SK-N-SH (cell line): Measurements from ENCODE around the gene CD59. TPM values are rescaled to one million over a fixed set of nuclear protein-coding genes. Genes with fewer than 3 reads are reported as not detected.

Experiments
- CTCF ChIA-PET: fragments of 300-600, 350-600 bp; formaldehyde crosslinking; extraction: SDS; loops from one replicate; lab custom pipeline; 2021; lab: Yijun Ruan, JAX
- POLR2A ChIA-PET: fragments of 350-600 bp; sonication (Branson Sonifier 250); formaldehyde crosslinking; extraction: SDS; loops from one replicate; lab custom pipeline; 2020; ENCODE audit warnings: antibody characterized with exemption, inconsistent platforms; lab: Yijun Ruan, JAX
- DNase-seq: peaks from one replicate; pipeline ENCODE4 v3.0.0; 2012
- H2AFZ ChIP-seq: fragments of 200-600 bp; sonication (generic); 2 replicates; pipeline ENCODE4 v1.8.1; 2016; ENCODE audit warnings: antibody characterized with exemption, mild to moderate bottlenecking, low read depth
- H3F3A ChIP-seq: fragments of 200-600 bp; sonication (generic); replicated peaks from 2 replicates; pipeline ENCODE3; 2016; ENCODE audit warnings: antibody characterized with exemption, mild to moderate bottlenecking; ENCODE audit not compliant: insufficient read depth
- H3K27ac ChIP-seq, 2 experiments: fragments of 200-500 bp in 1 of 2; fragments of 200-600 bp in 1 of 2; sonication (Bioruptor generic) in 1 of 2; sonication (generic), shearing (Covaris generic) in 1 of 2; 2 replicates each; pipeline versions ENCODE4 v1.5.1 to v1.6.1; 2014 to 2016; ENCODE audit warnings: low read depth in 2 of 2, inconsistent platforms in 1 of 2, low read length in 1 of 2, mild to moderate bottlenecking in 1 of 2, mixed read lengths in 1 of 2
- H3K27me3 ChIP-seq: fragments of 200-600 bp; sonication (generic), shearing (Covaris generic); 2 replicates; pipeline ENCODE4 v1.6.1; 2016; ENCODE audit warnings: mixed run types; ENCODE audit not compliant: insufficient read depth
- H3K36me3 ChIP-seq, 2 experiments: fragments of 200-500 bp in 1 of 2; fragments of 200-600 bp in 1 of 2; sonication (Bioruptor generic) in 1 of 2; sonication (generic) in 1 of 2; replicated peaks in 1 of 2; 2 replicates each; pipeline versions ENCODE3 to v1.5.1; 2014 to 2016; ENCODE audit warnings: low read length in 1 of 2, mild to moderate bottlenecking in 1 of 2; ENCODE audit not compliant: insufficient read depth in 2 of 2, control insufficient read depth in 1 of 2
- H3K4me1 ChIP-seq, 2 experiments: fragments of 200-500 bp in 1 of 2; fragments of 200-600 bp in 1 of 2; sonication (Bioruptor generic) in 1 of 2; sonication (generic), shearing (Covaris generic) in 1 of 2; 2 replicates each; pipeline versions ENCODE4 v1.5.1 to v1.6.1; 2014 to 2016; ENCODE audit warnings: low read depth in 1 of 2, low read length in 1 of 2, mixed run types in 1 of 2; ENCODE audit not compliant: insufficient read depth in 2 of 2, control insufficient read depth in 1 of 2
- H3K4me2 ChIP-seq: fragments of 200-600 bp; sonication (generic), shearing (Covaris generic); 2 replicates; pipeline ENCODE4 v1.6.1; 2017; ENCODE audit warnings: mixed run types
- H3K4me3 ChIP-seq, 2 experiments: fragments of 200-500 bp in 1 of 2; fragments of 200-600 bp in 1 of 2; sonication (Bioruptor generic) in 1 of 2; sonication (generic), shearing (Covaris generic) in 1 of 2; 2 replicates each; pipeline versions ENCODE4 v1.5.1 to v1.8.1; 2014 to 2016; ENCODE audit warnings: low read depth in 2 of 2, inconsistent platforms in 1 of 2, low read length in 1 of 2, mild to moderate bottlenecking in 1 of 2, mixed read lengths in 1 of 2, moderate library complexity in 1 of 2
- H3K79me2 ChIP-seq: fragments of 200-600 bp; sonication (generic); 2 replicates; pipeline ENCODE4 v1.8.1; 2017; ENCODE audit warnings: mild to moderate bottlenecking; ENCODE audit not compliant: insufficient read depth
- H3K9ac ChIP-seq: fragments of 200-600 bp; sonication (generic); 2 replicates; pipeline ENCODE4 v1.6.1; 2017; ENCODE audit warnings: mixed run types
- H3K9me2 ChIP-seq: fragments of 200-600 bp; sonication (generic); 2 replicates; pipeline ENCODE4 v1.6.1; 2017; ENCODE audit warnings: mixed run types
- H3K9me3 ChIP-seq: fragments of 200-600 bp; sonication (generic); 2 replicates; pipeline ENCODE4 v1.6.1; 2017; ENCODE audit warnings: mixed run types, mild to moderate bottlenecking, moderate library complexity
- H4K20me1 ChIP-seq: fragments of 200-600 bp; sonication (generic); 2 replicates; pipeline ENCODE4 v1.6.1; 2017; ENCODE audit warnings: mild to moderate bottlenecking, mixed run types; ENCODE audit not compliant: insufficient read depth
- ELF1 ChIP-seq: IDR thresholded peaks from 2 replicates; pipeline ENCODE4 v1.4.0; 2012
- EP300 ChIP-seq, 2 experiments: IDR thresholded peaks; 2 replicates each; pipeline versions ENCODE4 v1.4.0 to v1.6.1; 2012; ENCODE audit warnings: borderline replicate concordance in 1 of 2, low read depth in 1 of 2, low read length in 1 of 2
- GATA2 ChIP-seq: sonication (generic); formaldehyde crosslinking; IDR thresholded peaks from 2 replicates; pipeline ENCODE4 v1.5.0; 2020; ENCODE audit warnings: mild to moderate bottlenecking, missing genetic modification reagents
- JUND ChIP-seq: IDR thresholded peaks from 2 replicates; pipeline ENCODE4 v1.4.0; 2012
- MEF2A ChIP-seq: IDR thresholded peaks from 2 replicates; pipeline ENCODE4 v1.4.0; 2012; ENCODE audit warnings: low read depth, borderline replicate concordance
- MXI1 ChIP-seq: IDR thresholded peaks from 2 replicates; pipeline ENCODE4 v1.6.1; 2012; ENCODE audit warnings: mild to moderate bottlenecking, low read depth, low read length, improper control_type of control experiment
- RAD21 ChIP-seq: IDR thresholded peaks from 2 replicates; pipeline ENCODE4 v1.6.1; 2012; ENCODE audit warnings: mild to moderate bottlenecking, low read length
- RCOR1 ChIP-seq: fragments of 150-350 bp; IDR thresholded peaks from 2 replicates; pipeline ENCODE4 v1.6.1; 2017; ENCODE audit warnings: antibody characterized with exemption, low read length
- RFX5 ChIP-seq: IDR thresholded peaks from 2 replicates; pipeline ENCODE4 v1.6.1; 2012; ENCODE audit warnings: mild to moderate bottlenecking, improper control_type of control experiment, low read length
- SIN3A ChIP-seq: IDR thresholded peaks from 2 replicates; pipeline ENCODE4 v1.6.1; 2012; ENCODE audit warnings: low read depth, mild to moderate bottlenecking, low read length, moderate library complexity, borderline replicate concordance
- TCF12 ChIP-seq: IDR thresholded peaks from 2 replicates; pipeline ENCODE4 v1.4.0; 2012
- WGBS: methylation state at CpG from one replicate; pipeline ENCODE4 v1.1.6; 2017; ENCODE audit warnings: low lambda C conversion rate; 5-methylcytosine and 5-hydroxymethylcytosine counted together
- polyA plus RNA-seq, 3 experiments: library from polyadenylated mRNA; depleted of rRNA; stranded (reverse); fragments of >200 nt; gene quantifications; 2 replicates each; pipeline ENCODE4 v1.2.3, GENCODE V29; 2012
- TF ChIP-seq, protein P1 (sequence below): IDR thresholded peaks from 2 replicates; pipeline ENCODE4 v1.4.0; 2012; ENCODE audit warnings: low read depth
- TF ChIP-seq, protein P2 (sequence below): IDR thresholded peaks from 2 replicates; pipeline ENCODE4; 2012

CD59 gene
- polyA plus RNA-seq, 1 of the 3 experiments (the other 2 are of a cell fraction), result 616 TPM

DNA sequence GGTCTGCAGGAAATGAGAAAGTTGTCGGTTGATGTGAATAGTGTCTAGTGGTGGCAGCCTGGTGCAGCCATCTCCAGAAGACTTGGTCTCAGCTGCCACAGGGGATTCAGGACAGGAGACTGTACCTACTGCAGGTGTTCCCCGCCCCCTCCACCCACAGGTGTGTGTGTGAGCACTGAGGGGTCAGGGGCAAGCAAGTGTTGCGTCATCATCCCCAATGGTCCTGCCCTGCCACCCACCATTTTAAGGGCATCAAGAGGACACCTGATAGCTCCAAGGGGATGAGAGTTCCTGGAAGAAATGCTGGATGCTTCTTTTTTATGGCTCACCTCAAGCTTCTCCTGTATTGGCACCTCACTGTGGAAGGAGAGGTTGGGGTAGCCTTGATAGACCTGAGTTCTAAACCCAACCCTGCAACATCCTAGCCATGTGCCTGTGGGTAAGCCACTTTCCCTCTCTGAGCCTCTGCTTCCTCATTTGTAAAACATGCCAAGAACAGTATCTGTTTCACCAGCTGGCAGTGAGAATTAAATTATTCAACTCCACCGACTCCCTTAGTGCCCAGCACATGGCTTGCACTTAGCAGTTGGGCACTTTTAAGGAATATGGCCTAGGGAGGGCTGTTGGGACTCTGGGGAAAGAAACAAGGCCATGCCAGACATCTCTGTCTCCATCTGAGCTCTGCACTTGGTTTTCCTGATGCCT lies 41.7 kb downstream of the CD59 start:
- H3K9ac ChIP-seq, result no peak overlapping the region
- no peaks in the 10 kb centered on the region for H3K36me3 ChIP-seq
- no peaks in the 10 kb centered on the region for H3K79me2 ChIP-seq
- ChIA-PET POLR2A (no interaction called here), CTCF (interaction anchor here (0.7 to 14.6 kb wide), 6 partner anchors 48 to 331 kb away, joined by 3 to 185 read pairs (median 4); no protein-coding TSS in a partner anchor)
- H3K4me1 ChIP-seq, result peaks cover 26 to 58% of the 10 kb centered on the region in 2 experiments
- no peak overlapping the region for H3K4me2 ChIP-seq
- TF ChIP-seq MXI1 (peak; percentile 48; the same call in 1 of the 2 replicates), RFX5 (no peak), EP300 (IDR thresholded peaks at IDR 0.05; ENCODE audit: borderline replicate concordance in 1 of 2, low read depth in 1 of 2, low read length in 1 of 2) (peak in 1 of 2 experiments; percentile 27; a peak in 1 of 4 replicates)
- H3K4me3 ChIP-seq, result no peak overlapping the region
- no peaks in the 10 kb centered on the region for H3K9me3 ChIP-seq
- no peaks in the 10 kb centered on the region for H3K27me3 ChIP-seq
- H3K9me2 ChIP-seq, result no peaks in the 10 kb centered on the region
- peak overlapping the region; percentile 60 to 100; a peak in 3 of 4 replicates for H3K27ac ChIP-seq
- DNase-seq, result peak; percentile 41
- peaks cover 43% of the 10 kb centered on the region for H3F3A ChIP-seq
- 71% methylated on average over 2 of the region's 4 CpGs for WGBS
- H4K20me1 ChIP-seq, result no peaks in the 10 kb centered on the region
- H2AFZ ChIP-seq, result no peak overlapping the region

DNA sequence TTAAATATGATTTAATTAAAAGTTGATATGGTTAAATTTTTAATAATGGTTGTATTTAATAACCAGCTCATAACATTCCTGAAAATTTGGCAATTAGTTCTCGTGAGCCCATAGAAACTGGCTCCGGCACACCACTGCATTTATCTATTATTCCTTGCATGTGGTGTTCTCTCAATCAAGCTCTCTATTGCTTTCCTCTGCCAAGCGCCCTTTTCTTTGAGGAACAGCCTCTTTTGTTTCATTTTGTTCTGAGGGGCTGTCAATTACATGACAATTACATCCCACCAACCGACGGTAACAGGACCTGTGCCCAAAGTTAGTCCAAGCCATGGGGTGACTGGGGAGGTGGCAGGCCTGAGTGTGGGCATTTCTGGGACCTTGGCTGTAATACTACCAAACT lies 43.7 kb downstream of the CD59 start:
- CTCF ChIA-PET, result interaction anchor here (0.8 to 14.6 kb wide), 5 partner anchors 50 to 527 kb away, joined by 3 to 185 read pairs (median 3); no protein-coding TSS in a partner anchor
- H3K9me2 ChIP-seq, result no peaks in the 10 kb centered on the region

More for the DNA sequence above, 43.7 kb downstream of the CD59 start:
- Histone ChIP-seq H3K4me3 (no peak overlapping the region), H3K36me3 (no peaks in the 10 kb centered on the region), H3K79me2 (no peaks in the 10 kb centered on the region), H3K4me2 (peak overlapping the region; percentile 69), H4K20me1 (no peaks in the 10 kb centered on the region), H2AFZ (no peak overlapping the region), H3K27me3 (no peaks in the 10 kb centered on the region), H3F3A (peaks cover 56% of the 10 kb centered on the region), H3K9me3 (no peaks in the 10 kb centered on the region), H3K9ac (peak overlapping the region; percentile 85), H3K27ac (peak overlapping the region; percentile 5 to 100; a peak in 3 of 4 replicates), H3K4me1 (peaks cover 26 to 73% of the 10 kb centered on the region in 2 experiments)
- no peak for DNase-seq
- 45% methylated on average over 5 of the region's 5 CpGs for WGBS
- no peak for TF ChIP-seq SIN3A
- TF ChIP-seq TCF12, result no peak
- no peak for TF ChIP-seq MEF2A
- TF ChIP-seq ELF1, result no peak
- no peak for TF ChIP-seq RCOR1
- TF ChIP-seq, protein P1, sequence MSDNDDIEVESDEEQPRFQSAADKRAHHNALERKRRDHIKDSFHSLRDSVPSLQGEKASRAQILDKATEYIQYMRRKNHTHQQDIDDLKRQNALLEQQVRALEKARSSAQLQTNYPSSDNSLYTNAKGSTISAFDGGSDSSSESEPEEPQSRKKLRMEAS, result no peak; the same call in 1 of the 2 replicates
- no peak for TF ChIP-seq JUND
- TF ChIP-seq RAD21, result no peak
- no peak for TF ChIP-seq GATA2 (CRISPR knock-in tag)
- TF ChIP-seq, protein P2, sequence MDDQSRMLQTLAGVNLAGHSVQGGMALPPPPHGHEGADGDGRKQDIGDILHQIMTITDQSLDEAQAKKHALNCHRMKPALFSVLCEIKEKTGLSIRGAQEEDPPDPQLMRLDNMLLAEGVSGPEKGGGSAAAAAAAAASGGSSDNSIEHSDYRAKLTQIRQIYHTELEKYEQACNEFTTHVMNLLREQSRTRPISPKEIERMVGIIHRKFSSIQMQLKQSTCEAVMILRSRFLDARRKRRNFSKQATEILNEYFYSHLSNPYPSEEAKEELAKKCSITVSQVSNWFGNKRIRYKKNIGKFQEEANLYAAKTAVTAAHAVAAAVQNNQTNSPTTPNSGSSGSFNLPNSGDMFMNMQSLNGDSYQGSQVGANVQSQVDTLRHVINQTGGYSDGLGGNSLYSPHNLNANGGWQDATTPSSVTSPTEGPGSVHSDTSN, result no peak
- POLR2A ChIA-PET, result interaction anchor here (1.3 kb wide), 1 partner anchor 8 kb away, joined by 4 read pairs; the partner anchor contains the start of gene C11orf91
